ENCODE measurements around the gene CCNJL.

The CCNJL gene

GRCh38 chr5:160289721-160290120, 22.6 kb downstream of the CCNJL start:
- Mint-ChIP-seq H3K9me3 (no peaks in the 10 kb centered on the region), H3K27ac (no peak overlapping the region), H3K36me3 (ENCODE audit: low read depth) (no peaks in the 10 kb centered on the region), H3K4me3 (no peak overlapping the region), H3K27me3 (no peaks in the 10 kb centered on the region), H3K4me1 (no peaks in the 10 kb centered on the region)
- DNase-seq: no peak
- ATAC-seq: no peak

- Mint-ChIP-seq H3K4me1 (no peaks in the 10 kb centered on the region), H3K27ac (no peak overlapping the region)
- ATAC-seq: no peak
Measured at GRCh38 chr5:160289356-160289651, 23.1 kb downstream of the CCNJL start.

GRCh38 chr5:160287378-160288051, 24.8 kb downstream of the CCNJL start:
- no peaks in the 10 kb centered on the region for H3K27me3 Mint-ChIP-seq
- no peak for DNase-seq
- ATAC-seq: no peak
- no peaks in the 10 kb centered on the region for H3K4me1 Mint-ChIP-seq
- no peak overlapping the region for H3K4me3 Mint-ChIP-seq
- no peaks in the 10 kb centered on the region for H3K9me3 Mint-ChIP-seq
- H3K27ac Mint-ChIP-seq: no peak overlapping the region
- no peaks in the 10 kb centered on the region for H3K36me3 Mint-ChIP-seq (ENCODE audit: low read depth)

More at GRCh38 chr5:160289356-160289651, 23.1 kb downstream of the CCNJL start:
- Mint-ChIP-seq H3K27me3 (no peaks in the 10 kb centered on the region), H3K9me3 (no peaks in the 10 kb centered on the region), H3K4me3 (no peak overlapping the region), H3K36me3 (ENCODE audit: low read depth) (no peaks in the 10 kb centered on the region)
- DNase-seq: no peak

GRCh38 chr5:160286947-160287346, 25.4 kb downstream of the CCNJL start:
- Mint-ChIP-seq H3K36me3 (ENCODE audit: low read depth) (no peaks in the 10 kb centered on the region), H3K27ac (no peak overlapping the region), H3K4me1 (no peaks in the 10 kb centered on the region), H3K9me3 (no peaks in the 10 kb centered on the region), H3K27me3 (no peaks in the 10 kb centered on the region), H3K4me3 (no peak overlapping the region)
- no peak for DNase-seq
- ATAC-seq: no peak

- H3K27me3 Mint-ChIP-seq: no peaks in the 10 kb centered on the region
- DNase-seq (no peak), ATAC-seq (no peak)
- H3K4me3 Mint-ChIP-seq: no peak overlapping the region
- no peaks in the 10 kb centered on the region for H3K36me3 Mint-ChIP-seq (ENCODE audit: low read depth)
- no peaks in the 10 kb centered on the region for H3K9me3 Mint-ChIP-seq
- no peak overlapping the region for H3K27ac Mint-ChIP-seq
- H3K4me1 Mint-ChIP-seq: no peaks in the 10 kb centered on the region
Measured at GRCh38 chr5:160285316-160285715, 27.0 kb downstream of the CCNJL start.

GRCh38 chr5:160284291-160284873, 28.0 kb downstream of the CCNJL start:
- no peak overlapping the region for H3K4me3 Mint-ChIP-seq
- ATAC-seq: no peak
- H3K9me3 Mint-ChIP-seq: no peaks in the 10 kb centered on the region
- no peaks in the 10 kb centered on the region for H3K27me3 Mint-ChIP-seq
- no peak for DNase-seq
- no peaks in the 10 kb centered on the region for H3K4me1 Mint-ChIP-seq
- H3K27ac Mint-ChIP-seq: no peak overlapping the region
- no peaks in the 10 kb centered on the region for H3K36me3 Mint-ChIP-seq (ENCODE audit: low read depth)

- H3K4me3 Mint-ChIP-seq: no peak overlapping the region
- no peaks in the 10 kb centered on the region for H3K27me3 Mint-ChIP-seq
- H3K4me1 Mint-ChIP-seq: no peaks in the 10 kb centered on the region
- no peaks in the 10 kb centered on the region for H3K36me3 Mint-ChIP-seq (ENCODE audit: low read depth)
- H3K9me3 Mint-ChIP-seq: no peaks in the 10 kb centered on the region
- ATAC-seq (no peak), DNase-seq (no peak)
- no peak overlapping the region for H3K27ac Mint-ChIP-seq
Measured at GRCh38 chr5:160281275-160281674, 31.1 kb downstream of the CCNJL start.

- ATAC-seq (no peak), DNase-seq (no peak)
- no peaks in the 10 kb centered on the region for H3K9me3 Mint-ChIP-seq
- H3K27me3 Mint-ChIP-seq: no peaks in the 10 kb centered on the region
- no peaks in the 10 kb centered on the region for H3K36me3 Mint-ChIP-seq (ENCODE audit: low read depth)
- H3K27ac Mint-ChIP-seq: no peak overlapping the region
- no peaks in the 10 kb centered on the region for H3K4me1 Mint-ChIP-seq
- no peak overlapping the region for H3K4me3 Mint-ChIP-seq
Measured at GRCh38 chr5:160280384-160281095, 31.8 kb downstream of the CCNJL start.

GRCh38 chr5:160278343-160278742, 34.0 kb downstream of the CCNJL start:
- no peaks in the 10 kb centered on the region for H3K36me3 Mint-ChIP-seq (ENCODE audit: low read depth)
- ATAC-seq: no peak
- H3K4me1 Mint-ChIP-seq: peaks cover 3% of the 10 kb centered on the region
- no peaks in the 10 kb centered on the region for H3K9me3 Mint-ChIP-seq
- no peak overlapping the region for H3K27ac Mint-ChIP-seq
- H3K27me3 Mint-ChIP-seq: no peaks in the 10 kb centered on the region
- DNase-seq: no peak
- no peak overlapping the region for H3K4me3 Mint-ChIP-seq

GRCh38 chr5:160274483-160274931, 37.9 kb downstream of the CCNJL start:
- H3K36me3 Mint-ChIP-seq (ENCODE audit: low read depth): no peaks in the 10 kb centered on the region
- no peaks in the 10 kb centered on the region for H3K27me3 Mint-ChIP-seq
- no peak overlapping the region for H3K27ac Mint-ChIP-seq
- H3K9me3 Mint-ChIP-seq: no peaks in the 10 kb centered on the region
- ATAC-seq (peak; percentile 55), DNase-seq (no peak)
- H3K4me3 Mint-ChIP-seq: no peak overlapping the region
- peaks cover 14% of the 10 kb centered on the region for H3K4me1 Mint-ChIP-seq

- no peaks in the 10 kb centered on the region for H3K36me3 Mint-ChIP-seq (ENCODE audit: low read depth)
Measured at GRCh38 chr5:160272889-160273288, 39.5 kb downstream of the CCNJL start.

GRCh38 chr5:160272264-160272663, 40.1 kb downstream of the CCNJL start:
- no peak for DNase-seq
- H3K27ac Mint-ChIP-seq: no peak overlapping the region

More at GRCh38 chr5:160272889-160273288, 39.5 kb downstream of the CCNJL start:
- H3K4me1 Mint-ChIP-seq: peaks cover 14% of the 10 kb centered on the region
- DNase-seq (no peak), ATAC-seq (no peak)
- no peak overlapping the region for H3K27ac Mint-ChIP-seq
- H3K27me3 Mint-ChIP-seq: no peaks in the 10 kb centered on the region
- H3K4me3 Mint-ChIP-seq: no peak overlapping the region
- H3K9me3 Mint-ChIP-seq: no peaks in the 10 kb centered on the region

GRCh38 chr5:160271836-160272235, 40.5 kb downstream of the CCNJL start:
- H3K4me1 Mint-ChIP-seq: peaks cover 14% of the 10 kb centered on the region
- no peak overlapping the region for H3K27ac Mint-ChIP-seq
- H3K36me3 Mint-ChIP-seq (ENCODE audit: low read depth): no peaks in the 10 kb centered on the region
- no peak for ATAC-seq
- no peaks in the 10 kb centered on the region for H3K9me3 Mint-ChIP-seq
- no peak for DNase-seq
- no peak overlapping the region for H3K4me3 Mint-ChIP-seq
- H3K27me3 Mint-ChIP-seq: no peaks in the 10 kb centered on the region

More at GRCh38 chr5:160272264-160272663, 40.1 kb downstream of the CCNJL start:
- Mint-ChIP-seq H3K4me3 (no peak overlapping the region), H3K9me3 (no peaks in the 10 kb centered on the region), H3K36me3 (ENCODE audit: low read depth) (no peaks in the 10 kb centered on the region), H3K4me1 (peaks cover 14% of the 10 kb centered on the region), H3K27me3 (no peaks in the 10 kb centered on the region)
- ATAC-seq: no peak

GRCh38 chr5:160271396-160271795, 41.0 kb downstream of the CCNJL start:
- DNase-seq: peak; percentile 19
- ATAC-seq: peak; percentile 73
- no peaks in the 10 kb centered on the region for H3K9me3 Mint-ChIP-seq
- peak overlapping the region; percentile 20 for H3K27ac Mint-ChIP-seq
- no peaks in the 10 kb centered on the region for H3K27me3 Mint-ChIP-seq
- H3K4me3 Mint-ChIP-seq: no peak overlapping the region
- peaks cover 14% of the 10 kb centered on the region for H3K4me1 Mint-ChIP-seq
- H3K36me3 Mint-ChIP-seq (ENCODE audit: low read depth): no peaks in the 10 kb centered on the region

- Mint-ChIP-seq H3K27me3 (no peaks in the 10 kb centered on the region), H3K4me3 (no peak overlapping the region), H3K9me3 (no peaks in the 10 kb centered on the region), H3K36me3 (ENCODE audit: low read depth) (no peaks in the 10 kb centered on the region), H3K4me1 (peaks cover 14% of the 10 kb centered on the region), H3K27ac (no peak overlapping the region)
- DNase-seq: no peak
- no peak for ATAC-seq
Measured at GRCh38 chr5:160270704-160271103, 41.7 kb downstream of the CCNJL start.

Data from activated naive CD8-positive, alpha-beta T cell treated with anti-CD3 and anti-CD28 coated beads, Interleukin-2, amount 50 U/mL, for 24 hours (primary cell).